ENCODE results near the gene CCL25. TPM values are rescaled to one million over a fixed set of nuclear protein-coding genes. Genes with fewer than 3 reads are reported as not detected.
"Not testable (repeated sequence)": the region's sequence is repeated elsewhere in the genome, so short reads cannot be mapped to it uniquely, and the experiment has no call there.

Gene CCL25
- total and polyA plus RNA-seq, 9 of the 15 experiments (the other 6 are each of a cell fraction or from before 2014, with no cell fraction given): 0.15 TPM; not detected in 8

- TF ChIP-seq POLR2B (IDR thresholded peaks at IDR 0.05; ENCODE audit: low read depth, partially characterized antibody) (no peak), MXI1 (IDR thresholded peaks at IDR 0.05; ENCODE audit: low read depth, low read length) (no peak), ZBTB8A (IDR thresholded peaks at IDR 0.05; ENCODE audit: partially characterized antibody) (no peak), EWSR1 (IDR thresholded peaks at IDR 0.05; ENCODE audit: borderline replicate concordance, low read depth, partially characterized antibody) (no peak), ZKSCAN1 (IDR thresholded peaks at IDR 0.05; ENCODE audit: low read depth, low read length) (no peak), JUND (IDR thresholded peaks at IDR 0.05; ENCODE audit: borderline replicate concordance, low read depth, low read length) (no peak), JUND (tag; IDR thresholded peaks at IDR 0.05; ENCODE audit: borderline replicate concordance, low read depth, low read length) (no peak), FOXK1 (CRISPR knock-in tag; IDR thresholded peaks at IDR 0.05; ENCODE audit: borderline replicate concordance) (no peak), TRIM24 (IDR thresholded peaks at IDR 0.05) (no peak), MAZ (CRISPR knock-in tag; conservative IDR thresholded peaks at IDR 0.05 in 1 of 2, IDR thresholded peaks at IDR 0.05 in 1 of 2) (no peak), MYNN (IDR thresholded peaks at IDR 0.05) (no peak), MYNN (CRISPR knock-in tag; IDR thresholded peaks at IDR 0.05) (no peak), COPS2 (conservative IDR thresholded peaks at IDR 0.05) (no peak)
These were observed 48.8 kb downstream of the CCL25 start (continued) for GRCh38 chr19:8101311-8101710.

DNA sequence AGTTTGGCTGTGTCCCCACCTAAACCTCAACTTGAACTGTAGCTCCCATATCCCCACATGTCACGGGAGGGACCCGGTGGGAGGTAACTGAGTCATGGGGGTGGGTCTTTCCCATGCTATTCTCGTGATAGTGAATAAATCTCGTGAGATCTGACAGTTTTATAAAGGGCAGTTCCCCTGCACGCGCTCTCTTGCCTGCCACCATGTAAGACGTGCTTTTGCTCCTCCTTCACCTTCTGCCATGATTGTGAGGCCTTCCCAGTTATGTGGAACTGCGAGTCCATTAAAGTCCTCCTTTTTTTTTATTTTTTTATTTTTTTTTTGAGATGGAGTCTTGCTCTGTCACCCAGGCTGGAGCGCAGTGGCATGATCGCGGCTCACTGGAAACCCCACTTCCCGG is 49.4 kb downstream of the CCL25 start:
- CTCF ChIA-PET (ENCODE audit: low intra/inter-chr PET ratio); H3K4me3 ChIP-seq; BruUV-seq (replicated peaks); H3K9me3 ChIP-seq (replicated peaks; ENCODE audit: control insufficient read depth, insufficient read depth, low read depth, low read length); H3K9ac ChIP-seq (ENCODE audit: insufficient read depth in 1 of 2, low read depth in 2 of 2, low read length in 2 of 2); H3K36me3 ChIP-seq (ENCODE audit: control insufficient read depth, insufficient read depth, low read length); intact Hi-C loops (cut with micrococcal nuclease); FAIRE-seq; H3K9me1 ChIP-seq (ENCODE audit: control insufficient read depth, insufficient read depth, low read length); ATAC-seq; H3K79me2 ChIP-seq (ENCODE audit: control insufficient read depth, insufficient read depth, low read length); H3K27ac ChIP-seq (ENCODE audit: extremely low read depth, low read depth, low read length); H3K4me2 ChIP-seq (ENCODE audit: insufficient read depth, low read length); in situ Hi-C loops (cut with MboI); DNase-seq (ENCODE audit: extremely low read depth in 1 of 4, low spot score in 3 of 4); H2AFZ ChIP-seq (ENCODE audit: low read depth, low read length); H3K4me1 ChIP-seq (replicated peaks in 1 of 2; ENCODE audit: control insufficient read depth in 2 of 2, insufficient read depth in 2 of 2, low read length in 2 of 2); POLR2A ChIA-PET; H4K20me1 ChIP-seq (replicated peaks; ENCODE audit: control insufficient read depth, insufficient read depth, low read length): not testable (repeated sequence)
- H3K27me3 ChIP-seq (ENCODE audit: control insufficient read depth in 2 of 2, insufficient read depth in 2 of 2, low read length in 2 of 2): peaks cover 0 to 24% of the 10 kb centered on the region in 2 experiments; a peak in 3 of 5 replicates
- WGBS (ENCODE audit: insufficient coverage, low coverage, missing lambda C conversion rate): 27% methylated on average over 12 of the region's 12 CpGs
- TF ChIP-seq ZFP36 (IDR thresholded peaks at IDR 0.05; ENCODE audit: low read depth, low read length, partially characterized antibody) (peak; percentile 53), TRIM28 (IDR thresholded peaks at IDR 0.05) (0 out of 2 replicates have a peak, but pooled peaks have one; percentile 29), ZNF431 (CRISPR knock-in tag; IDR thresholded peaks at IDR 0.05) (peak; percentile 91)
